DOHH2 (cell line): ENCODE measurements around the gene VGF.

ENCODE experiments used
- H3F3A ChIP-seq: fragments of 200-600 bp; sonication (generic), shearing (Covaris generic); 2 replicates; pipeline ENCODE4 v1.6.0; 2016; ENCODE audit warnings: antibody characterized with exemption, mild to moderate bottlenecking; ENCODE audit not compliant: control insufficient read depth, insufficient read depth
- H3K27ac ChIP-seq: fragments of 200-600 bp; sonication (generic); 2 replicates; pipeline ENCODE4 v1.5.1; 2014; ENCODE audit warnings: low read depth, mild to moderate bottlenecking, low read length, moderate library complexity
- H3K27me3 ChIP-seq: fragments of 200-600 bp; sonication (generic); 2 replicates; pipeline ENCODE4 v1.6.1; 2014; ENCODE audit warnings: mild to moderate bottlenecking, low read length, mixed read lengths; ENCODE audit not compliant: control insufficient read depth
- H3K36me3 ChIP-seq: fragments of 200-600 bp; sonication (generic); 2 replicates; pipeline ENCODE4 v1.6.1; 2014; ENCODE audit warnings: mild to moderate bottlenecking, low read length, moderate library complexity, mixed read lengths; ENCODE audit not compliant: control insufficient read depth
- H3K4me1 ChIP-seq: fragments of 200-600 bp; sonication (generic); 2 replicates; pipeline ENCODE4 v1.6.1; 2014; ENCODE audit warnings: mild to moderate bottlenecking, low read length, mixed read lengths; ENCODE audit not compliant: control insufficient read depth
- H3K4me2 ChIP-seq: fragments of 200-600 bp; sonication (generic); 2 replicates; pipeline ENCODE4 v1.6.0; 2014; ENCODE audit warnings: mild to moderate bottlenecking, low read length, moderate library complexity
- H3K4me3 ChIP-seq: fragments of 200-600 bp; sonication (generic); 2 replicates; pipeline ENCODE4 v1.5.1; 2014; ENCODE audit warnings: mild to moderate bottlenecking, low read length, mixed read lengths
- H3K79me2 ChIP-seq: fragments of 200-600 bp; sonication (generic); 2 replicates; pipeline ENCODE4 v1.6.1; 2014; ENCODE audit warnings: mild to moderate bottlenecking, low read length, mixed read lengths; ENCODE audit not compliant: control insufficient read depth
- H3K9me2 ChIP-seq: fragments of 200-600 bp; sonication (generic); replicated peaks from 2 replicates; pipeline ENCODE4 v1.6.1; 2014; ENCODE audit warnings: mild to moderate bottlenecking, low read length, mixed read lengths; ENCODE audit not compliant: control insufficient read depth
- H3K9me3 ChIP-seq: fragments of 200-600 bp; sonication (generic); 2 replicates; pipeline ENCODE4 v1.6.1; 2014; ENCODE audit warnings: antibody characterized with exemption, low read length, mixed read lengths; ENCODE audit not compliant: control insufficient read depth, insufficient read depth
- H4K20me1 ChIP-seq: fragments of 200-600 bp; sonication (generic); 2 replicates; pipeline ENCODE4 v1.6.0; 2014; ENCODE audit warnings: low read depth, mild to moderate bottlenecking, antibody characterized with exemption, low read length, moderate library complexity; ENCODE audit not compliant: control insufficient read depth, insufficient read depth
- CTCF ChIP-seq: fragments of 200-600 bp; sonication (generic); IDR thresholded peaks from one replicate; pipeline ENCODE4 v1.5.1; 2014; ENCODE audit warnings: antibody characterized with exemption, mild to moderate bottlenecking, low read depth, low read length; ENCODE audit not compliant: poor library complexity, severe bottlenecking
- EZH2phosphoT487 ChIP-seq: fragments of 200-600 bp; sonication (generic); IDR thresholded peaks from 2 replicates; pipeline ENCODE4 v1.6.1; 2017; ENCODE audit warnings: borderline replicate concordance, mild to moderate bottlenecking, antibody characterized with exemption, low read length, moderate library complexity, mixed read lengths

Gene VGF

GRCh38 chr7:101180130-101180755 lies 14.9 kb upstream of the VGF start, which contains the start of gene NAT16:
TSS of gene NAT16 (minus strand) at chr7:101180293. CDS start at chr7:101174807, 5,486 bp downstream.
- Histone ChIP-seq H3K4me2 (no peak within 1 kb of the TSS), H4K20me1 (no peaks in the 10 kb centered on the region), H3K79me2 (no peaks in the 10 kb centered on the region), H3K9me3 (no peaks in the 10 kb centered on the region), H3K27me3 (peaks cover 32% of the 10 kb centered on the region), H3K4me1 (peaks cover 9% of the 10 kb centered on the region), H3K27ac (no peak within 1 kb of the TSS), H3F3A (no peaks in the 10 kb centered on the region), H3K9me2 (no peaks in the 10 kb centered on the region), H3K4me3 (no peak within 1 kb of the TSS), H3K36me3 (no peaks in the 10 kb centered on the region)
- no peak for TF ChIP-seq EZH2phosphoT487
- no peak for TF ChIP-seq CTCF

GRCh38 chr7:101179713-101180112 lies 14.3 kb upstream of the VGF start:
- H4K20me1 ChIP-seq = no peaks in the 10 kb centered on the region
- no peaks in the 10 kb centered on the region for H3F3A ChIP-seq
- H3K4me3 ChIP-seq = no peak overlapping the region
- no peak overlapping the region for H3K27ac ChIP-seq
- no peak overlapping the region for H3K4me2 ChIP-seq
- peaks cover 31% of the 10 kb centered on the region for H3K27me3 ChIP-seq
- no peaks in the 10 kb centered on the region for H3K79me2 ChIP-seq
- no peaks in the 10 kb centered on the region for H3K36me3 ChIP-seq
- H3K9me2 ChIP-seq = no peaks in the 10 kb centered on the region
- peaks cover 9% of the 10 kb centered on the region for H3K4me1 ChIP-seq
- TF ChIP-seq CTCF (no peak), EZH2phosphoT487 (no peak)
- H3K9me3 ChIP-seq = no peaks in the 10 kb centered on the region

- Histone ChIP-seq H3K9me3 (no peaks in the 10 kb centered on the region), H3K27me3 (peaks cover 33% of the 10 kb centered on the region), H3K4me2 (no peak overlapping the region), H3K4me1 (peaks cover 13% of the 10 kb centered on the region), H3K79me2 (no peaks in the 10 kb centered on the region), H4K20me1 (no peaks in the 10 kb centered on the region), H3F3A (no peaks in the 10 kb centered on the region), H3K9me2 (no peaks in the 10 kb centered on the region), H3K4me3 (no peak overlapping the region), H3K36me3 (no peaks in the 10 kb centered on the region), H3K27ac (no peak overlapping the region)
- TF ChIP-seq EZH2phosphoT487 (no peak), CTCF (no peak)
Observed at GRCh38 chr7:101179117-101179516, 13.7 kb upstream of the VGF start.
